ENCODE measurements around the gene GPR35. TPM values are rescaled to one million over a fixed set of nuclear protein-coding genes. Genes with fewer than 3 reads are reported as not detected.

The GPR35 gene
- total and polyA plus RNA-seq, 2 of the 13 experiments (the other 11 are each of a cell fraction or from before 2014, with no cell fraction given): 27.1 to 44.2 TPM

DNA sequence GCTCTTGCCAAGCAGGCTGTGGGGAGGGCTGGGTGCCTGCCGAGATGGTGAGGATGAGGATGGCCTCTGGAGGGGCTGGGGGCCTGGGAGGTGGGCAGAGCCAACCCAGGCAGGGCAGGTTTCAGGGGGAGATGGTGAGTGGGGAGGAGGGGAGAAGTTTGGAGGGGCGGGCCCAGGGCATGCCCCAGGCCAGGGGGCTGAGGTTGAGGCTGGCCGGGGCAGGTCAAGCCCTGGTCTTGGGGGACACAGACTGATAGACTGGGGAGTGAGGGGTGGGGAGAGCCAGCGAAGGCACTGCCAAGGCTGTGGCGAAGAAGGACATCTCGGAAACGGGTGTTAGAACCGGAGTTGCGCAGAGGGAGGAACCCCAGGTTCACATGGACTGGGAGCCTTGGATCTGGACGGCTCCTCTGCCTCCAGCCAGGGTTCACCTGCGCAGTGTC, 26.1 kb upstream of the GPR35 start (continued):
- TF ChIP-seq MAZ (IDR thresholded peaks at IDR 0.05; ENCODE audit: borderline replicate concordance, low read depth, low read length) (no peak), MAZ (CRISPR knock-in tag; IDR thresholded peaks at IDR 0.05; ENCODE audit: low read depth) (no peak)

- intact Hi-C loops (cut with micrococcal nuclease; ENCODE audit: unreplicated experiment): loop anchor here (10.0 kb wide), 1 partner anchor 234 kb away; no protein-coding TSS in a partner anchor
- FAIRE-seq: no peak
- no peak overlapping the region for H3K27ac ChIP-seq (ENCODE audit: extremely low read length, insufficient read depth, low read length)
- H2AFZ ChIP-seq (ENCODE audit: low read length): no peak overlapping the region
- peaks cover 61% of the 10 kb centered on the region for H3K4me1 ChIP-seq (ENCODE audit: insufficient read depth, low read length)
- in situ Hi-C loops (cut with HindIII; ENCODE audit: extremely low pct_ligation_motif_present, low pct_unique_long_range_greater_than_20kb): no loop called here
- peaks cover 4 to 8% of the 10 kb centered on the region in 2 experiments; a peak in 2 of 5 replicates for H3K36me3 ChIP-seq (replicated peaks in 1 of 2; ENCODE audit: control insufficient read depth in 1 of 2, insufficient read depth in 2 of 2, low read length in 2 of 2)
- POLR2A ChIA-PET: interaction anchor here (9.7 kb wide), 1 partner anchor 13 kb away, joined by 147 read pairs; the partner anchor contains the start of gene CAPN10
- WGBS (ENCODE audit: low lambda C conversion rate): 93% methylated on average over 12 of the region's 16 CpGs
- H4K20me1 ChIP-seq (ENCODE audit: insufficient read depth, low read length): no peaks in the 10 kb centered on the region
- DNase-seq (ENCODE audit: low spot score): no peak
- CTCF ChIA-PET (ENCODE audit: low intra/inter-chr PET ratio, low total read pairs): no interaction called here
- no peaks in the 10 kb centered on the region for H3K9me3 ChIP-seq (ENCODE audit: low read length)
- H3K4me3 ChIP-seq (replicated peaks in 1 of 3; ENCODE audit: insufficient read depth in 1 of 3, low read depth in 2 of 3, low read length in 3 of 3): no peak overlapping the region
- peaks cover 4% of the 10 kb centered on the region for H3K79me2 ChIP-seq (ENCODE audit: insufficient read depth, low read length)
- no peak overlapping the region for H3K4me2 ChIP-seq (ENCODE audit: low read depth, low read length)
- BruUV-seq (replicated peaks): no TSS peak
- H3K27me3 ChIP-seq (ENCODE audit: control insufficient read depth in 1 of 2, insufficient read depth in 2 of 2, low read length in 2 of 2): no peaks in the 10 kb centered on the region
- H3K9ac ChIP-seq (ENCODE audit: insufficient read depth, low read depth, low read length): no peak overlapping the region
- ATAC-seq: no peak
- TF ChIP-seq MATR3 (CRISPR knock-in tag; IDR thresholded peaks at IDR 0.05): no peak
- no peak for TF ChIP-seq ZNF143 (CRISPR knock-in tag; IDR thresholded peaks at IDR 0.05)
- TF ChIP-seq KDM5A (IDR thresholded peaks at IDR 0.05; ENCODE audit: borderline replicate concordance, low read length): no peak
- TF ChIP-seq ZNF883 (CRISPR knock-in tag; IDR thresholded peaks at IDR 0.05; ENCODE audit: not compliant biosample characterization): no peak
- no peak for TF ChIP-seq TRAFD1 (CRISPR knock-in tag; IDR thresholded peaks at IDR 0.05; ENCODE audit: borderline replicate concordance)
- TF ChIP-seq ZNF251 (CRISPR knock-in tag; IDR thresholded peaks at IDR 0.05): no peak
- TF ChIP-seq PLRG1 (conservative IDR thresholded peaks at IDR 0.05): no peak
- no peak for TF ChIP-seq YEATS4 (CRISPR knock-in tag; IDR thresholded peaks at IDR 0.05; ENCODE audit: borderline replicate concordance)
- no peak for TF ChIP-seq ZNF616 (CRISPR knock-in tag; IDR thresholded peaks at IDR 0.05; ENCODE audit: low read depth)
Measured at GRCh38 chr2:240600451-240600961, 24.8 kb upstream of the GPR35 start.
